ENCODE data around the gene PBX2.
A peak's percentile ranks its signal among the peaks of the same experiment; 100 is the strongest.
"Not testable (repeated sequence)": the region's sequence is repeated elsewhere in the genome, so short reads cannot be mapped to it uniquely, and the experiment has no call there.

The PBX2 gene

GRCh38 chr6:32149092-32149755 is 40.8 kb downstream of the PBX2 start:
- no peak for DNase-seq (ENCODE audit: low read depth)

- peak; percentile 57 for DNase-seq (ENCODE audit: low read depth)
These were observed 41.5 kb downstream of the PBX2 start for GRCh38 chr6:32148289-32149091.

DNA sequence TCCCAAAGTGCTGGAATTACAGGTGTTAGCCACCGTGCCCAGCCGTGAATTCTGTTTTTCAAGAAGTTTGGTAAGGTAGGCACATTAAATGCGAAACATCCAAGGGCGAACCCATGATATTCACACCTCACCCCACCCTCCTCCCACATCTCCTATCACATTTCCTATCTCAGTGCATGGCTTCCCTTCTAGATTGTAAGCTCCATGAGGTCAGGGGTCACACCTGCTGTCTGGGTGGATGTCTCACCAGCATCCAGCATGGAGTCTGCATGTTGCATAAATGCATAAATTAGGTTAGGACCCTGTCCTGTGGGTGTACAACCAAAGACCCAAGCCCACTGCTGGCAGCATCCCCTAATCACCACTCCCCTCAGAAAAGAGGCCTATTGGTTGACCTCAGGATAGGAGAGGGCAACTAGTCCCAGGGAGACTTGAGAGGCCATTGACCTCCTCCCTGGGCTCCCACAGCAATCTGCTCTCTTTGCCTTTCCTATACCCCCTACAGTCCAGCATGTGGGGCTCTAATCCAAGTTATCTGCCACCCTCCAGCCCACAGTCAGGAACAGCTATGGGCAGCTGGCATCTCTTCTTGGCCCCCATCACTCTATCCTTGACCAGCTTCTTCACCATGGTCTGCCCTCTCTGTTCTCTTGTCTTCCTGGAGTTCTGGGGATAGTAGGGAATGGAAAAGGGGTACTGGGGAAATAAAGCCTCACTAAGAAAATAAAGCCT is 42.4 kb downstream of the PBX2 start:
- no peak for DNase-seq (ENCODE audit: low read depth)

- no peak for DNase-seq (ENCODE audit: low read depth)
These were observed 43.3 kb downstream of the PBX2 start for GRCh38 chr6:32146687-32147086.

DNA sequence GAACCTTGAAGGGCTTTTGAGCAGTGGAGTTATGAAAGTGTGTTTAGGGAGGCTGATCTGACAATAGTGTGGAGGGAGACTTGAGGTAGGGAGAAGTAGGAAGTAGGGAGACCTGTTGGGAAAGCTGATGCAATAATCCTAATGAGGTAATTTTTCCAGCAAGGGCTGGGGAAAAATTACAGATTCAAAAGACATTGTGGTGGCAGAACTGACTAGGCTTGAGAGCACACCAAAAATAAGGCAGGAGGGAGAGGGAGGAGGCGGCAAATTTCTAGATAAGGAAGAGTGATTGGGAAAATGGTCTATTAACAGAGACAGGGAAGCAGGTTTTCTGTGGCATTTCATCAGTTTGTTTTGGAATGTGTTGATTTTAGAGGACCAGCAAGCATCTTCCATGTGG is 43.7 kb downstream of the PBX2 start:
- DNase-seq (ENCODE audit: low read depth) = no peak

- DNase-seq (ENCODE audit: low read depth) = not testable (repeated sequence)
These were observed 45.8 kb downstream of the PBX2 start for GRCh38 chr6:32144238-32144637.

DNA sequence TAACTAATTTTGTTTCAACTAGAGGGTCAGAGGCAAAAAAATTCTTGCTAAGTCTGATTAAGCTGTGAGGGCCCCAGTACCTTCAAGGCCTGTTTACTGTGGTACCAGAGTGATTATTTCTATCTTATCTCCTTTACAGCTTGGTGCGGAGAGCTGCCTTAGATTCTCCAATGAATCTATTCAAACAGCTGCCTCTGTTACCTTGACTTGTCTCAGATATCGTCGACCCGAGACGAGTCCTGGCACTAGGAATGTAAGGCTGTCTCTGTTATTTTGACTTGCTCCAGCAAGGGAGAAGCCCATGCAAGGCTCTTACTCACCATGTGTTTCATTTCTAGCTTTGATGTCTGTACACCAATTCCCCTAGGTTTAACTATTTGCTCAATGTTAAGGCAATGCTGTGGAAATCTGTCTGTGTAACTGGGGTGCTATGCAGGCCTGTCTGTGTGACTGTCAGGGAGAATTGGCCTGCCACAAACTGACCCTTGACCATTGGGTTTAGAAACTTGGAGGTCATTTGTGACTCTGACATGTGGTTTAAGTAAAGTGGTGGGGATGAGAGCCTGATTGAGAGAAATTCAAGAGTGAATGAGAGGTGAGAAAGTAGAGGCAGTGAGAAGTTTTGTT is 49.5 kb downstream of the PBX2 start:
- no peak for DNase-seq (ENCODE audit: low read depth)

DNA sequence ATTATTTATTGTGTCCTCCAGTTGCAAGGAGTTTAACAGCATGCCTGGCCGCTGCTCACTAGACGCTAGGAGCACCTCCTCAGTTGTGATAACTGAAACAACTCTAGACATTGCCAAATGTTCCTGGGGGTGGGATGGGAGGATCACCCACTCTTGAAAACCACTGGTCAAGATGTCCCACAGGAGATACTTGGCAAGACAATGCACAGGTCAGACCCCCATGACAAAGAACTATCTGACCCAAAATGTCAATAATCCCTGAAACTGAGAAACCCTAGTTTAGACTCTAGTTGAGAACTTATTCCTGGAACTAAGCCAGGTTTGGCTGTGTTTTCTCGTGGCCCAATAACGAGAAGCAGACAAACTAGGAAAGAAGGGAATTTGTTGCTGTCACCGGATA is 50.4 kb downstream of the PBX2 start:
- DNase-seq (ENCODE audit: low read depth) = no peak

DNA sequence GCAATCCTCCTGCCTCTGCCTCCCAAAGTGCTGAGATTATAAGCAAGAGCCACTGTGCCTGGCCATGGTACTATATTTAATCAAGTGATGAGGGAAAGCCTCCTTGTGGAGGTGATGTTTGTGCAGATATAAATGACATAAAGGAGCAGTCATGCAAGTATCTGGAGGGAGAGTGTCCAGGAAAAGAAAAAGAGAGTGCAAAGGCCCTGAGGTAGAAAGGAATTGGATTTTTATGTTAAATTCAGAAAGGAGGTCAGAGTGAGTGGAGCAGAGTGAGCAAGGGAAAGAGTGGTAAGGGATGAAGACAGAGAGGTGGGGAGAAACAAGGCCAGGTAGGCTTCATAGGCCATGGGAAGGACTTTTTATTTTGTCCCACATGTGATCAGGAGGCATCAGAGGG is 52.5 kb downstream of the PBX2 start:
- no peak for DNase-seq (ENCODE audit: low read depth)
